IPS-15b (cell line): ENCODE measurements around the gene ATP1B1.

Experiments used
- H3K27me3 ChIP-seq: one replicate; pipeline ENCODE4 v1.6.1; 2013; ENCODE audit warnings: low read length; ENCODE audit not compliant: control insufficient read depth, insufficient read depth
- H3K36me3 ChIP-seq: one replicate; pipeline ENCODE4 v1.6.1; 2013; ENCODE audit warnings: low read length; ENCODE audit not compliant: control insufficient read depth, insufficient read depth
- H3K4me1 ChIP-seq: one replicate; pipeline ENCODE4 v1.6.1; 2013; ENCODE audit warnings: mild to moderate bottlenecking, low read length; ENCODE audit not compliant: control insufficient read depth, insufficient read depth
- H3K4me3 ChIP-seq: one replicate; pipeline ENCODE4 v1.5.1; 2013; ENCODE audit warnings: low read depth, low read length
- H3K9ac ChIP-seq: one replicate; pipeline ENCODE4 v1.6.1; 2013; ENCODE audit warnings: low read depth, mild to moderate bottlenecking, low read length
- H3K9me3 ChIP-seq: one replicate; pipeline ENCODE4 v1.6.1; 2013; ENCODE audit warnings: mild to moderate bottlenecking, low read length; ENCODE audit not compliant: control insufficient read depth, insufficient read depth

The ATP1B1 gene

GRCh38 chr1:169106095-169106920, at the start of gene ATP1B1:
Gene ATP1B1 (plus strand): TSS chr1:169106690. CDS start chr1:169106830, 140 bp downstream.
- Histone ChIP-seq H3K27me3 (peaks cover 28% of the 10 kb centered on the region), H3K9ac (peak within 1 kb of the TSS; percentile 65), H3K4me1 (peaks cover 35% of the 10 kb centered on the region), H3K36me3 (no peaks in the 10 kb centered on the region), H3K9me3 (no peaks in the 10 kb centered on the region), H3K4me3 (peak within 1 kb of the TSS; percentile 90)

DNA sequence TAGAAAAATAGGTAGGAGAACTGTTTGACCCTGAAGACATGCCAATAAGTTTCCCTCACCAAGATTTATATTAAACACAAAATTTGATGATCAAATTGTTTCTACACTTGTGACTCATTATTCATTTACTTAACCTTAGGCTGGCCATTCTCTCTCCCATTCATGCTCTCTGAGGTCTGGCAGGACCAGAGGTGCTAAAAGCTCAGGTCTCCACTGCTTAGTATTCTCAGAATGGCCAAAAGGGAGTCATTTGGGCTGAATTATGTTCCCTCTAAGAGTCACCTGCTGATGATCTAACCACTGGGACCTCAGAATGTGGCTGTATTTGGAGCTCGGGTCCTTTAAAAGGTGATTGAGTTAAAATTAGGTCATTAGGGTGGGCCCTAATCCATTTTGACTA, 47.1 kb upstream of the ATP1B1 start:
- Histone ChIP-seq H3K4me3 (no peak overlapping the region), H3K9ac (no peak overlapping the region)

GRCh38 chr1:169060043-169060722, 46.3 kb upstream of the ATP1B1 start:
- Histone ChIP-seq H3K27me3 (no peaks in the 10 kb centered on the region), H3K4me3 (no peak overlapping the region), H3K36me3 (no peaks in the 10 kb centered on the region), H3K4me1 (no peaks in the 10 kb centered on the region), H3K9ac (no peak overlapping the region), H3K9me3 (no peaks in the 10 kb centered on the region)

More for the DNA sequence above, 47.1 kb upstream of the ATP1B1 start:
- Histone ChIP-seq H3K27me3 (no peaks in the 10 kb centered on the region), H3K4me1 (no peaks in the 10 kb centered on the region), H3K9me3 (no peaks in the 10 kb centered on the region), H3K36me3 (no peaks in the 10 kb centered on the region)

GRCh38 chr1:169060919-169061639, 45.4 kb upstream of the ATP1B1 start:
- Histone ChIP-seq H3K9ac (no peak overlapping the region), H3K4me3 (no peak overlapping the region), H3K36me3 (no peaks in the 10 kb centered on the region), H3K4me1 (no peaks in the 10 kb centered on the region), H3K9me3 (no peaks in the 10 kb centered on the region), H3K27me3 (no peaks in the 10 kb centered on the region)

GRCh38 chr1:169062152-169062551, 44.3 kb upstream of the ATP1B1 start:
- Histone ChIP-seq H3K4me3 (no peak overlapping the region), H3K4me1 (no peaks in the 10 kb centered on the region), H3K9ac (no peak overlapping the region), H3K36me3 (no peaks in the 10 kb centered on the region), H3K9me3 (no peaks in the 10 kb centered on the region), H3K27me3 (no peaks in the 10 kb centered on the region)

DNA sequence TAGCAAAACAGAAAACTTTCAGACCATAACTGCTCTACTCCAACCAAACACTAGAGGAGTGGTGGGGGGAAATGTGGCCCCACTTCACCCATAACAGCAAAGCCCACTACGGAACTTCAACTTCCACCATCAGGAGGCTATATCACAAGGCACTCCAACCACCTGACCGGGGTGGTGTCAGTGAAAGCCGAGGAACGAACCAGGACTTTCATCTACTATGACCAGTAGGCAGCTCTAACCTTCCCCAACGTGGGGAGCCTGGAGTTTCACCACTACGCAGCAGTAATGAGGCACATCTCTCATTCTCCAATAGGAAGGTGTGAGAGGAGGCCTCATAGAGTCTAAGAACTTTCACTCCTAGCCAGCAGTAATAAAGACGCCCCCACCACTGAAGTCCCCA, 42.4 kb upstream of the ATP1B1 start:
- H3K27me3 ChIP-seq = no peaks in the 10 kb centered on the region
- H3K9me3 ChIP-seq = no peaks in the 10 kb centered on the region
- no peak overlapping the region for H3K4me3 ChIP-seq
- H3K36me3 ChIP-seq = no peaks in the 10 kb centered on the region
- no peak overlapping the region for H3K9ac ChIP-seq
- no peaks in the 10 kb centered on the region for H3K4me1 ChIP-seq

DNA sequence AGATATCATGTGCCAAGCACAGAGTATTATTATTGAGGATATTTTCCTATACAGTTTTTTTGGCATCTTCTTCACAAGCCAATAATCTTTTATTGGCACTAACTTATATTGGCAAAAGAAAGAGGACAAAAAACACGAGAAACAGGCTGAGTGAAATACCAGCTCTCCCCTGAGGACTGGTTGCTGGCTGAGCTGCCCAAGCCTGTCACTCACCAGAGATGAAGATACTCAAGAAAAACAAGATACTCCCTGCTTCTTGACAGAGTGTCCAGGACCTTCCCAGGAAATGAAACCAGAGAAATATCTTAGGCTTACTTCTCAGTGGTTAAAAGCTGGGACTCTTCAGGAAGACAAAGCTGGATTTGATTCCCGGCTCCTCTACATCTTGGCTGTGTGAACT, 35.9 kb upstream of the ATP1B1 start:
- Histone ChIP-seq H3K4me3 (no peak overlapping the region), H3K4me1 (no peaks in the 10 kb centered on the region), H3K9me3 (no peaks in the 10 kb centered on the region), H3K9ac (no peak overlapping the region), H3K36me3 (no peaks in the 10 kb centered on the region), H3K27me3 (peaks cover 5% of the 10 kb centered on the region)

GRCh38 chr1:169070958-169071357, 35.5 kb upstream of the ATP1B1 start:
- Histone ChIP-seq H3K9me3 (no peaks in the 10 kb centered on the region), H3K27me3 (peaks cover 5% of the 10 kb centered on the region), H3K4me3 (no peak overlapping the region), H3K36me3 (no peaks in the 10 kb centered on the region), H3K9ac (no peak overlapping the region), H3K4me1 (no peaks in the 10 kb centered on the region)

DNA sequence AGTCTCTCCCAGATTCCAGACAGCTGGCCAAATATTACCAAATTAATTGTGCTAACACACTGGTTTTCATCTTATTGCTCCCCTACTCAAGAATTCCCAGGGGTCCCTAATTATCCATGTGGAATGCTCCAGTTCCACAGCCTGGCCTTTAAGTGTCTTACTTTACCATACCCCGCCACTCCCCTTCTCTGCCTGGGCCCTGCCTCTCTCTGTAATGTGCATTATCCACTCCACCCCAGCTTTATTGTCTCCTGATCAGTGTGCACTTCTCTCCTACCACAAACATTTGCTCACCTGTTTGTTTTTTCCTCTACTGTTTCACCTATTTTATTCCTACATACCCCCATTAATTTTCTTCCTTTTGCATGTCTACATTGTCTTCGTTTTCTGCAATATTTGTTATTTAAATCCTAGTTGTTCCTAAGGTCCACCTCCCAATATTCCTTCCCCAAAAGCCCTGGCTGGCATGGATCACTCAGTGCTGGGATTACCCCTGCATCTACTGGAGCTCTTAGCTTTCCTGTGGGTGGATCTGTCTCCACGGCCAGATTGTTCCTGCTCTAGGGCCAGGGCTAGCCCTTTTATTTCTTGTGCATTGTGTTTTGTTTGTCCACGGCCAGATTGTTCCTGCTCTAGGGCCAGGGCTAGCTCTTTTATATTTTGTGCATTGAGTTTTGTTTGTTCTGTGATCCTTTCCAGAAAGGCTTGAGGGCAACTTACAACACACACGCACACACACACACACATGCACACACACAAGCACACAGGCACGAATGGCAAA, 33.4 kb upstream of the ATP1B1 start:
- Histone ChIP-seq H3K27me3 (peaks cover 5% of the 10 kb centered on the region), H3K9ac (no peak overlapping the region), H3K36me3 (no peaks in the 10 kb centered on the region), H3K4me3 (no peak overlapping the region), H3K9me3 (no peaks in the 10 kb centered on the region), H3K4me1 (peaks cover 6% of the 10 kb centered on the region)

GRCh38 chr1:169078163-169078883, 28.2 kb upstream of the ATP1B1 start:
- Histone ChIP-seq H3K4me3 (no peak overlapping the region), H3K27me3 (no peaks in the 10 kb centered on the region), H3K4me1 (peaks cover 6% of the 10 kb centered on the region), H3K9me3 (no peaks in the 10 kb centered on the region), H3K36me3 (no peaks in the 10 kb centered on the region), H3K9ac (no peak overlapping the region)
